ENCODE data around the gene CRIP2. TPM values are rescaled to one million over a fixed set of nuclear protein-coding genes. Genes with fewer than 3 reads are reported as not detected.

The CRIP2 gene
- total RNA-seq, 1 experiment from 2014 or later, result 1.5 TPM

- BruUV-seq (replicated peaks), result no TSS peak
- TF ChIP-seq CTCF (IDR thresholded peaks at IDR 0.05; ENCODE audit: insufficient read depth in 1 of 2, low read depth in 1 of 2, low read length in 1 of 2, severe bottlenecking in 1 of 2, unreplicated experiment in 1 of 2), result no peak
- peaks cover 7% of the 10 kb centered on the region for H3K27me3 Mint-ChIP-seq (ENCODE audit: insufficient read depth, unreplicated experiment)
- no peaks in the 10 kb centered on the region for H3K9me3 ChIP-seq
- peaks cover 9% of the 10 kb centered on the region for H3K36me3 Mint-ChIP-seq (ENCODE audit: insufficient read depth, unreplicated experiment)
- H3K27ac Mint-ChIP-seq (ENCODE audit: unreplicated experiment), result no peak overlapping the region
- H3K4me3 ChIP-seq (ENCODE audit: low read depth, low read length), result no peak overlapping the region
- no peak for DNase-seq
- no peaks in the 10 kb centered on the region; the same call in 1 of the 2 replicates for H3K27me3 ChIP-seq (replicated peaks; ENCODE audit: control insufficient read depth, insufficient read depth, low read length)
- H3K4me1 Mint-ChIP-seq (ENCODE audit: low read depth, unreplicated experiment), result peaks cover 13% of the 10 kb centered on the region
- POLR2A ChIA-PET, result no interaction called here
- CTCF ChIA-PET, result no interaction called here
- H3K36me3 ChIP-seq (ENCODE audit: control insufficient read depth, insufficient read depth, low read length), result no peaks in the 10 kb centered on the region
- H3K4me1 ChIP-seq, result peaks cover 25% of the 10 kb centered on the region
- intact Hi-C loops (cut with micrococcal nuclease; ENCODE audit: unreplicated experiment), result loop anchor here (2.0 kb wide), 1 partner anchor 109 kb away; no protein-coding TSS in a partner anchor
- no peaks in the 10 kb centered on the region for H3K9me3 Mint-ChIP-seq (ENCODE audit: unreplicated experiment)
- H3K4me3 Mint-ChIP-seq (ENCODE audit: unreplicated experiment), result no peak overlapping the region
Measured at GRCh38 chr14:105479431-105480158, 5.0 kb downstream of the CRIP2 start.

GRCh38 chr14:105480199-105480746, 5.7 kb downstream of the CRIP2 start:
- Mint-ChIP-seq H3K9me3 (ENCODE audit: unreplicated experiment) (no peaks in the 10 kb centered on the region), H3K27ac (ENCODE audit: unreplicated experiment) (peak overlapping the region; percentile 96), H3K4me3 (ENCODE audit: unreplicated experiment) (peak overlapping the region; percentile 78), H3K27me3 (ENCODE audit: insufficient read depth, unreplicated experiment) (peaks cover 7% of the 10 kb centered on the region), H3K4me1 (ENCODE audit: low read depth, unreplicated experiment) (peaks cover 13% of the 10 kb centered on the region), H3K36me3 (ENCODE audit: insufficient read depth, unreplicated experiment) (peaks cover 9% of the 10 kb centered on the region)
- Histone ChIP-seq H3K36me3 (ENCODE audit: control insufficient read depth, insufficient read depth, low read length) (no peaks in the 10 kb centered on the region), H3K9me3 (no peaks in the 10 kb centered on the region), H3K4me1 (peaks cover 19% of the 10 kb centered on the region), H3K27me3 (replicated peaks; ENCODE audit: control insufficient read depth, insufficient read depth, low read length) (no peaks in the 10 kb centered on the region; the same call in 1 of the 2 replicates), H3K4me3 (ENCODE audit: low read depth, low read length) (no peak overlapping the region)
- DNase-seq, result no peak
- no peak for TF ChIP-seq CTCF (IDR thresholded peaks at IDR 0.05; ENCODE audit: insufficient read depth in 1 of 2, low read depth in 1 of 2, low read length in 1 of 2, severe bottlenecking in 1 of 2, unreplicated experiment in 1 of 2)
- intact Hi-C loops (cut with micrococcal nuclease; ENCODE audit: unreplicated experiment), result loop anchor here (2.0 kb wide), 1 partner anchor 109 kb away; no protein-coding TSS in a partner anchor
- ChIA-PET POLR2A (interaction anchor here (1.0 to 2.0 kb wide), 3 partner anchors 10 to 179 kb away, joined by 4 to 14 read pairs (median 7); partner anchors contain the start of gene BRF1), CTCF (interaction anchor here (0.6 to 1.9 kb wide), 17 partner anchors 8 to 728 kb away, joined by 3 to 57 read pairs (median 5); partner anchors contain the start of genes PACS2, SIVA1 and TEDC1)
- no TSS peak for BruUV-seq (replicated peaks)
